ENCODE measurements around the gene TNFRSF1A.
"Not testable (repeated sequence)": the region's sequence is repeated elsewhere in the genome, so short reads cannot be mapped to it uniquely, and the experiment has no call there.

The TNFRSF1A gene

GRCh38 chr12:6302621-6303020, 39.3 kb downstream of the TNFRSF1A start:
- no peak for DNase-seq

- DNase-seq = peak in 1 of 2 donors; percentile 1
Observed at GRCh38 chr12:6301721-6302120, 40.2 kb downstream of the TNFRSF1A start.

GRCh38 chr12:6297170-6297569, 44.7 kb downstream of the TNFRSF1A start:
- DNase-seq = no peak

GRCh38 chr12:6295094-6295811, 46.6 kb downstream of the TNFRSF1A start:
- no peak for DNase-seq

GRCh38 chr12:6294156-6295093, 47.5 kb downstream of the TNFRSF1A start:
- DNase-seq = peak in 1 of 2 donors; percentile 32

- peak in 1 of 2 donors; percentile 33 for DNase-seq
Observed at GRCh38 chr12:6292606-6293005, 49.3 kb downstream of the TNFRSF1A start.

GRCh38 chr12:6289906-6290305, 52.0 kb downstream of the TNFRSF1A start:
- DNase-seq = not testable (repeated sequence)

- not testable (repeated sequence) for DNase-seq
Observed at GRCh38 chr12:6289081-6289480, 52.8 kb downstream of the TNFRSF1A start.

GRCh38 chr12:6288235-6288634, 53.6 kb downstream of the TNFRSF1A start:
- DNase-seq = no peak

- DNase-seq = no peak
Observed at GRCh38 chr12:6285532-6286306, 56.2 kb downstream of the TNFRSF1A start.

GRCh38 chr12:6285063-6285477, 56.8 kb downstream of the TNFRSF1A start:
- DNase-seq = peak; percentile 61 to 63

- no peak for DNase-seq
Observed at GRCh38 chr12:6284273-6284672, 57.6 kb downstream of the TNFRSF1A start.

- DNase-seq = no peak
Observed at GRCh38 chr12:6282453-6282840, 59.4 kb downstream of the TNFRSF1A start.

GRCh38 chr12:6281081-6281809, 60.6 kb downstream of the TNFRSF1A start:
- DNase-seq = no peak

GRCh38 chr12:6280672-6281071, 61.2 kb downstream of the TNFRSF1A start:
- no peak for DNase-seq

- no peak for DNase-seq
Observed at GRCh38 chr12:6280053-6280469, 61.8 kb downstream of the TNFRSF1A start.

- DNase-seq = no peak
Observed at GRCh38 chr12:6279631-6280030, 62.2 kb downstream of the TNFRSF1A start.

GRCh38 chr12:6279256-6279628, 62.6 kb downstream of the TNFRSF1A start:
- DNase-seq = no peak
